Loucy (cell line): Measurements from ENCODE around the gene GLP2R.

Experiments
- CTCF ChIP-seq: fragments of 200-600 bp; sonication (generic); conservative IDR thresholded peaks from 2 replicates; pipeline ENCODE4 v1.5.1; 2014; ENCODE audit warnings: mild to moderate bottlenecking, antibody characterized with exemption, low read length
- EZH2phosphoT487 ChIP-seq: fragments of 200-600 bp; IDR thresholded peaks from 2 replicates; pipeline ENCODE4 v1.6.1; 2018; ENCODE audit warnings: antibody characterized with exemption, mild to moderate bottlenecking, moderate library complexity, borderline replicate concordance

- TF ChIP-seq CTCF (no peak), EZH2phosphoT487 (no peak)
These were observed 112.2 kb downstream of the GLP2R start for GRCh38 chr17:9937901-9938300.
